GF-D8 (cell line): ENCODE measurements around the gene ZNF497.
"Not testable (repeated sequence)": the region's sequence is repeated elsewhere in the genome, so short reads cannot be mapped to it uniquely, and the experiment has no call there.

Source experiments
- DNase-seq: peaks from one replicate; lab custom pipeline; 2025; lab: John Stamatoyannopoulos, UW

ZNF497 gene

DNA sequence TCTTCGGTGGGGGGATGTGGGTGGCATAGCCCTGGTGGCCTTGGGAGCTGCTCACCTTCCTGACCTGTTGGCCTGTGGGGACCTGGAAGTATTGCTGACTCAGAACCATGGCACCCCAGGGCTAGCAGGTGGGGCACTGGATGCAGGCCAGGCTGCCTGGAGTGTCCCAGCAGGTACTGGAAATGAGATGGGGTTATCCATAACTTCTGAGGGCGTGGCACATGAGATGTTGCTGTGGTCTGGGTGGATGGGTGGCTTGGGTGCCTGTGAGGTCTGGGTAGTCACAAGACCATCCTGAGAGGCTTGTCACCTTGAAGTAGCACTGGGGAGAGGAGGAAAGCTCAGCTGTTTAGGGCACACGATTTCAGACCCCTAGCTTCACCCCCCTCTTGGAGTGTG lies 32.3 kb upstream of the ZNF497 start:
- no peak for DNase-seq

DNA sequence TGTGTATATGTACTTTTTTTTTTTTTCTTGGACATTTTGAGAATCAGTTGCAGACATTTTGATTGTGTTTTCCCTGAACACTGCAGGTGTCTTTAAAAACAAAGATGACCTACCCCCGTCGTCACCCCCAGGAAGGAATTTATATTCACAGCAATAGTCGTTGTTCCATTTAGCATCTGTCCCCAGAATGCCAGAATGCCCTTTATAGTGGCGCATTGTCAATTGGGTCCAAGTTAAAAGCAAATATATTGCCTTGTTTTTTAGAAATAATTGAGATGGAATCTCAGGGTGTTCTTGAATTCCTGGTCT lies 31.1 kb upstream of the ZNF497 start:
- DNase-seq: no peak

DNA sequence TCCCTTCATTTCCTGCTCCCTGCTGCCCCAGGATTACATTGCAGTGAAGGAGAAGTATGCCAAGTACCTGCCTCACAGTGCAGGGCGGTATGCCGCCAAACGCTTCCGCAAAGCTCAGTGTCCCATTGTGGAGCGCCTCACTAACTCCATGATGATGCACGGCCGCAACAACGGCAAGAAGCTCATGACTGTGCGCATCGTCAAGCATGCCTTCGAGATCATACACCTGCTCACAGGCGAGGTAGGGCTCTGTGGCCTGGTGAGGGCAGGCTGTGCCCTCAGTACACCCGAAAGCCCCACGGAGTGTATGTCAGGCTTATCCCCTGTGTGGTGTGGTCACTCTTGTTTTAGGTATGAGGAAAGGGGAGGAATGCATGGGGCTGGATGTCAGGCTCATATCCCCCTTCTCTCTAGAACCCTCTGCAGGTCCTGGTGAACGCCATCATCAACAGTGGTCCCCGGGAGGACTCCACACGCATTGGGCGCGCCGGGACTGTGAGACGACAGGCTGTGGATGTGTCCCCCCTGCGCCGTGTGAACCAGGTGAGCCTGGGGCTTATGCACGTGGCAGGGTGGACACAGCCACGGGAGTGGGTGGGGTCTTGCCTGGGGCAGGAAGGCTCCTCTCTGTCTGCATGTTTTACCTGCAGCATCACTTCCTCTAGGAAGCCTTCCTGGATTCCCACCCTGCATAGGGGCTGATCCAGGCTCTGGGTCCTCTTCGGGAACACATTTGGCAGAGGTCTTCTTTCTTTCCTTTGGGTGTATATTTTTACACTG lies 30.6 kb upstream of the ZNF497 start:
- DNase-seq: no peak

DNA sequence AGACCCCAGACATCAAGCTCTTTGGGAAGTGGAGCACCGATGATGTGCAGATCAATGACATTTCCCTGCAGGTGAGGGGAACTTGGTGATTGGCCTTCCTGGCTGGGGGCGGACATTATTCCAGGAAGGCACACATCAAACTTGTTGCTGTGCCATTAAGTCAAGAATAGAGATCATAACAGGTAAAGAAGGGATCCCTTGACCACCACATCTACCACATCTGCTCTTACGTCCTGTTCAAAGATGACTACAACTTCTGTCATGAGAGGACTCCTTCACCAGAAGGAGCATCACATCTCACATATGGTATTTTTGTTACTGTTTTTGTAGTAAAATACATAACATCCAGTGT lies 25.6 kb upstream of the ZNF497 start:
- no peak for DNase-seq

DNA sequence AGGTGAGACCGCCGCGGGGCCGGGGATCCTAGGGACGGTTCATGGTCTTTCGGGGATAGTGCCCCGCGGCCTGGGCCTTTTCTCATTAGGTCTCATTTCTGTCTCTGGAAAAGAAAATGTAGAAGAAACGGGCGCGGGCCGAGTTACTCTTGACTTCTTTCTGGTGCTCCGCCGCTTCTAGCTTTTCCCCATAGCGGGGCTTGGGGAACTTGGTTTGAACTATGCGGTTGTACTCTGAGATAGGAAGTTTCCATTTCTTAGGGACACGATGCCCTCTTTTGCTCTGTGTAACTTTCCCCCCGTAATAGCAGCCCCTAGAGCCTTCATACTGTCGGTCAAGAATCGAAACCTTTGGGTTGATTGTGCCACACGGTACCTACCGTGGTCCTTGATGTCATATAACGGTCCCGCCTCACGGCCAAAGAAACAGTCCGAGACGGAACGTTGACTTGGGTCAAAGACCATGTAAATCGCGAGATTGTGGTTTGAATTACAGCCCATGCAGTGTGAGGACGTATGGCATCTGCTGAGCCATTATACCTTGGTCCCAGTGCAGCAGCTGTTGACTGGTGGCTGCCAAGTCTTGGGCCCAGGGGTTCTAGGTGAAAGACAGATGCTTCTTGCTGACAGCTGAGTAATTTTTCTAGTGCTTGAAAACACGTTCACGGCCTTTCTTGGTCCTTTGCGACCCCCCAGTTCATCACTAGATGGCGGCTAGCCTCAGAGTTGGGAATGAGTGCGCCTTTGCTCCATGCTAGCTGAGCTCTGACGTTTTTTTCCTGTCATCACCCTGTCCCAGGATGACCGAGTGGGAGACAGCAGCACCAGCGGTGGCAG lies 25.0 kb upstream of the ZNF497 start:
- no peak for DNase-seq

DNA sequence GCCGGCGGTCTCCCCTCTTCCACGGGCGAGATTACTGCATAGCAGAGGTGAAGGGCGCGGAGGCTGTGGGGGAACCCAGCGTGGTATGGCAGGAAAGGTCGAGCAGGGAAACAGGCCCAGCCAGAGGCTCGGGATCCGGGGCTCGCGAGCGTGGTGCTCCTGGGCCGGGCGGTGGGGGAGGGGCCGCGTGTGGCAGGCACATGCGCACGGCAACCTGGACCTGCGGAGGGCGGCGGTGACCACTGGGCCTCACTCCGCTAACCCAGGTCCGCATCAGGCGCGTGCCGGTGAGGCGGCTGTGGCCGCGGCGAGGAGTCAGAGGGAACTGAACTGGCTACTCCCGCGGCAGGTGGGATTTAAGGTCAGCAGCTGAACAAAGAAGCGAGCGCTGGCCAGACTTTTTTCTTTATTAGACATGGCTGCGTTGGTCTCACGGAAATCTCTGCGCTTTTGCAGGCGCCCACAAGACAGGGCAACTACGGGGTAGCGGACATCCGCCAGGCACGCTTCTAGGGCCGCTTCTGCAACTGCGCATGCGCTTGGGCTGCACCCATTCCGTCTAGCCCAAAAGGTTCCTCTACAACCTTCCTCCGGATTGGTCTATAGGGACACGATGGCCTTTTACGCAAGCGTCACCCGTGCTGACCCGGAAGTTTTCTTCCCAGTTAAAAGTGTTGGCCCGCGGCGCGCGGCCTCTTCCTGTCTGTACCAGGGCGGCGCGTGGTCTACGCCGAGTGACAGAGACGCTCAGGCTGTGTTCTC lies 24.2 kb upstream of the ZNF497 start, which contains the start of gene RPS5:
Gene RPS5 (plus strand): TSS at position 694 of the 762 bp plus-strand sequence. CDS start 869 bp downstream, outside the sequence.
- peak; percentile 97 for DNase-seq

DNA sequence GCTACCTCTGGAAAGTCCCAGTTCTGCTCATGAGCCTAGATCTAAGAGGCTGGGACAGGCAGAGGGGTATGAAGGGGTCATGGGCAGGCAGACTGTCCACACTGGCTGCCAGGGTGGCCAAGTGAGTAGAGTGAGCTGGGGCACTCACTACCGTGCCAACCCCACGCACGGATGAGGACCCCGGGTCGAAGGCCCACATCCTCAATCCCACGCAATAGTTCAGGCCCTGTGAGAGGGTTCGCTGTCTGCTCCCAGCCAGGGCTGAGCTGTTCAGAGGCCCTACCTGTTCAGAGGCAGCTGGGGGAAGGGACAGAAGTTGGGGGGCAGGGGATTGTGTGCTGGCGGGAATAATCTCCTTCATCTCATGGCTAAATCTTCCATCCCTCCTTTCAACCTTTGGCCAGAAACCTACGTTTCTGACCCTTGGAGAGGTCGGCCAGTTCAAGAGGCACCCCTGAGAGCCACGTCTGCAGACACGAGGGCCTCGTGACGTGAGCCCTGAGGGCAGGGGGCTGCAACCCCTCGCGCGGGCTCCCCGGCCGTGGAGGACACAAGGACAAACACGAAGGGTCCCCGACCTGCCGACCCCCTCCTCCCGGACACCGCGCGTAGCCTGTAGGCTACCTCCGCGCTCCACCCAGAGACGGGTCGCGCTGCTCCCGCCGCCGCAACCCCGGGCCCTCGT lies 23.5 kb upstream of the ZNF497 start:
- DNase-seq: no peak

DNA sequence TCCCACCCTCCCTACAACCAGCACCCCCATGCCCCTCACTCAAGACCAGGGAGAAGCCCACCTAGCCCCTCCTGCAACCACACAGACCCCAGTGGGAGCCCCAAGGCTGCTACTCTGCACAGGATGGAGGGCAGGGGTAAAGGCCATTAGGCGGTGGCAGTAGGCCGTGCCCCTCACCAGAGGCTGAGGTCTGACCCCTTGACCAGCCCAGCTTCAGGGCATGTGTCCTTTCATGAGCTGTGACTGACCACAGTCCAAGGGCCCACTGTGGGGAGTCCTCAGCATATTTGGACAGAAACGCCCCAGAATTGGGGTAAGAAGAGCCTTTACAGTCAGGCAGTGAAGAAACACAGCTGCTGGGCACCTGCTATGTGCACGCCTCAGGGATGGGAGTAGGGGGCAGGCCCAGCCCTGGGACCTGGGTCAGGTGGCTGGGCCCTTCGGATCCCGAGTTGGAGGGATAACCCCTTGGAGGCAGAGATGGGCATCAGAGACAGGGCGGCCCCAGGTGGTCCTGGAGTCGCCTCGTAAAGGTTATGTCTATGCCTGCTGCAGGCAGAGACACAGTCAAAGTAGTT lies 22.9 kb upstream of the ZNF497 start:
- DNase-seq: no peak

DNA sequence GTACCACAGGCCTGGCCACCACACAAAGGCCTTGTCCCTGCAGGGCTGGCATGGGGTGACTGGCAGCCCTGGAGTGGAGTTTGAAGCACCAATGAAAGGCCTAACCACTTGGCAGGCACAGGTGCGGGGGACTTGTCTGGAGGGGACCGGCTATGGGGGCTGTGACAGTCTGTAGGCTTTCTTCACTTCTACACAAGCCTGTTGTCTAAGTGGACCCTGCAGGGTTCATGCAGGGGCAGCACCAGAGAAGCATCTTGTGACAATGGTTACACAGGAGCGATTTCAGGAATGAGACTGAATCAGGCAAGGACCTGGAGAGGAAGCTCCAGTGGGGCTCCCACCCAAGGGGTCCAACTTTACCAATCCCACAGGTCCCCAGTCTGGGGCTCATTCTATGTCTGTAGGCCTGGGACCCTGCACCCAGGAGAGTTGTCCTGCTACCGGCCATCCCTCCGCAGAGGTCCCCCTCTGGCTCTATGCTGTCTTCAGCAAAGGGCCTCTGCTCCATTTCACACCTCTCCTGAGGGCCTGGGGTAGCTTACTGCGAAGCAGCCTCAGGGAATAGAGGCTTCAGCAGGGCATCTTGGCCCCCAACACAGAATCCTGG lies 20.5 kb upstream of the ZNF497 start:
- DNase-seq: no peak

DNA sequence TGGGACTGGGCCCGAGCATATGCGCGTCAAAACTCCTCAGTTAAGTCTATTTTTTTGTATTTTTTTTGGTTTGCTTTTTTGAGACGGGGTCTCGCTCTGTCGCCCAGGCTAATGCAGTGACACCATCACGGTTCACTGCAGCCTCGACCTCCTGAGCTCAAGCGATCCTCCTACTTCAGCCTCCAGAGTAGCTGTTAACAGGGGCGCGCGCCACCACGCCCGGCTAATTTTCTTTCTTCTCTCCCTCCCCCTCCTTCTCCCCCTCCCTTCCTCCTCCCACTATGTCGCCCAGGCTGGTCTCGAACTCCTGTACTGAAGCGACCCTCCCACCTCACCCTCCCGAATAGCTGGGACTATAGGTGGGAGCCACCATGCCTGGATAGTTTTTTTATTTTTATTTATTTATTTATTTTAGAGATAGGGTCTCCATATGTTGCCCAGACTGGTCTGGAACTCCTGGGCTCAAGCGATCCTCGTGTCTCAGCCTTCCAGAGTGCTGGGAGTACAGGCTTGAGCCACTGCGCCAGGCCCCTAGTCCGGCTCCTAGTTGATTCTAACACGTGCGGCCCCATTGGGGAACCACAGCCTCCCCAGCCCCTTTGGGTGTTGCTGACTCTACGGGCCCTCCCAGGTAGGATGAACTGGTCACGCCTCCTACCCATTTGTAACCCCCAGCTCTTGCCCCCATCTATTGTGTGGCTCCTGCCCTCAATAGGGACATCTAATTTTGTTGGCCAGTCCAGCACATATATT lies 19.1 kb upstream of the ZNF497 start:
- no peak for DNase-seq

DNA sequence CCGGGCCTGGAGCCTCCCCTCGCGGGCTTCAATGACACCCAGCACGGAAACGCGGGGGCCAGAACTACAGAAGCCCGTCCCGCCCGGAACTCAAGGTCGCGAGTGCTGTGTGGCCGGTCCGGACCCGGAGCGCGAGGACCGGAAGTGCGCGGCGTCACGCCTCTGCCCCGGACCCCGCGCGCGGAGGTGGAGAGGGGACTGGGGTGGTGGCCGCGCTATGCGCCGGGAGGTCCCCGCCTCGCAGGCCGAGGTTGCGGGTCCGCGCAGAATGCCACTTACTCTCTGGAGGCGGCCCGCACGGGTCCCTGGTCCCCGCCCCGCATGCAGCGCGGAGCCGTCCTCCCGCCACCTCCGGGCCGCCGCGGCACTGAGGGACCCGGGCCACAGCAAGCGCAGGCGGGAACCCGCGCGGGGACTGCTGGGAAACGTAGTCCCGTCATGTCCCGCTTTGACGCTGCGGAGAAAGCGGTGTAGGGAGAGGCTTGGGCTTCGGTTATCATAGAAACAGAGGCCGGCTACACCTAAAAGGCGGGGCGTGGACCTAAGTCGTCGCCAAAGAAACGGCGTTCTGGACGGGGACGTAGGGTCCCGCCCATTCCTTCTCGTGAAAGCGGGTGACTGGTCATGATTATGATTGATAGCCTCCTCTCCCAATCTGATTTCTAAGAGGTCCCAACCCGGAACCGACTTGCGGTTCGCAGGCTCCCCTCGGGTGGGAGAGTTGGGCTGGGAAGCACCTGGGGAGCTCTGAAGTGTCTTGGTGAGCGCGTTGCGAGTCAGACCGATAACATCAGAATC lies 18.3 kb upstream of the ZNF497 start, which contains the start of gene ZNF837:
Gene ZNF837 (minus strand): TSS at position 369 of the 798 bp plus-strand sequence. CDS start 11,698 bp downstream, outside the sequence.
- peak; percentile 99 for DNase-seq

DNA sequence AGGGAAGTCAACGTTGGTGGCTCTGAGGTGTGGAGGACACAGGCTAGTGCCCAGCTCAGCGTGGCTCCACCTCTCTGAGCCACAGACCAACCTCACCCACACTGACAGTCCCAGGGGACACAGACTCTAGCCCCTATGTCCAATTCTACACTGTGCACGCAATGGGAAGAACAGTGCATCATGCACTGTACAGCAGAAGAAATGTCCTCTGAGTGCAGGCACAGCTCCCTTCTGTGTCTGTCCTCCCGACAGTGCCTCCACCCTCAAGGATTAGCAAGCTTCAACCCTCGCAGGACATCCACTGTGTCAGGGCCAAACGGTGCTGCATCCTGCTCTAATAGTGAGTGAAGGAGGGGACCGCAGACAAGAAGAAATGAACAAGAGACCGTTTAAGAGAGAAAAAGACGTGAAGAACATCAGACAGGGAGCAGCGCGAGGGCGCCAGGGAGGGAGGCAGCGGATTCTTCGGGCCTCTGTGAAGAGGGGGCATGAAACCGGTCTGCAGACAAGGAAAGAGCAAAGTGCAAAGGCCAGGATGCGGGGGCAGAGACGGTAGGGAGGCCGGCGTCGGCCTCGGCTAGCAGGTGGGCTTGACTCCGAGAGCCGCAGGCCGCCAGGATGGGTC lies 17.6 kb upstream of the ZNF497 start:
- DNase-seq: no peak

DNA sequence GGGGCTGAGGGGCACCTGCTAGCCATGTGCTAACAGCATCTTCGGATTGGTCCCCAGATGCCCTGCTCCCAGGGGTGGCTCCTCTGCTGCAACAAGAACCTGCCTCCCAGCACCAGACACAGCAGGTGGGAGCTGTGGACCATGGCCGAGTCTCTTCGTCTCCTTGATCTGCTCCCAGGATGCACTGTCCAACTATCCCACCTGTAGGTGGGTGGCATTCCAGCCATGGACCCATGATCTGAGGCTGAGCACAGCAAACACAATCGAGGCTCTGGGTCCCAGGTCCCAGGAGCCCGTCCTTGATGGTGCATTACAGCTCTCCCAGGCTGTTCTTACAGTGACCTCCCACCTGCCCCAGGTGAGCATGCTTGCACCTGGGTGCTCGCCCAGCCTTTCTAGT lies 16.7 kb upstream of the ZNF497 start:
- no peak for DNase-seq

DNA sequence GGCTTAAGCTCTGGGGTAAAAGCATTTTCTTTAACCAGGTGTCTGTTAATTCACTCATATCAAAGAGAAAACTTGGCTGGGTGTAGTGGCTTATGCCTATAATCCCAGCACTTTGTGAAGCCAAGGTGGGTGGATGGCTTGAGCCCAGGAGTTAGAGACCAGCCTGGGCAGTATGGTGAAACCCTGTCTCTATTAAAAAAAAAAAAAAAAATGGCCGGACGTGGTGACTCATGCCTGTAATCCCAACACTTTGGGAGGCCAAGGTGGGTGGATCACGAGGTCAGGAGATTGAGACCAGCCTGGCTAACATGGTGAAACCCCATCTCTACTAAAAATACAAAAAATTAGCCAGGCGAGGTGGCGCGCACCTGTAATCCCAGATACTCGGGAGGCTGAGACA lies 14.2 kb upstream of the ZNF497 start:
- not testable (repeated sequence) for DNase-seq

DNA sequence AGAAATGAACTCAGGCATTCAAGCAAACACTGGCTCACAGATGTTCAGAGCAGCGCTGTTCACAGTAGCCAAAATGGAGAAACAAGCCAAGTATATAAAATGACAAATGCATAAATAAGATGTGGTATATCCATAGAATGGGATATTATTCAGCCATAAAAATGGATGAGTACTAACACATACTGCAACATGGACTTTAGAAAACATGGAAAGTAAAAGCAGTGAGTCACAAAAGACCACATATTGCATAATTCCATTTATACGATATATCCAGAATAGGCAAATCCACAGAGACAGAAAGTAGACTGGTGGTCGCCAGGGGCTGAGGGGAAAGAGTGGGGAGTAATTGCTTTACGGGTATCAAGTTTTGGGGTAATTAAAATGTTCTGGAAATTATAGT lies 11.6 kb upstream of the ZNF497 start:
- DNase-seq: no peak

DNA sequence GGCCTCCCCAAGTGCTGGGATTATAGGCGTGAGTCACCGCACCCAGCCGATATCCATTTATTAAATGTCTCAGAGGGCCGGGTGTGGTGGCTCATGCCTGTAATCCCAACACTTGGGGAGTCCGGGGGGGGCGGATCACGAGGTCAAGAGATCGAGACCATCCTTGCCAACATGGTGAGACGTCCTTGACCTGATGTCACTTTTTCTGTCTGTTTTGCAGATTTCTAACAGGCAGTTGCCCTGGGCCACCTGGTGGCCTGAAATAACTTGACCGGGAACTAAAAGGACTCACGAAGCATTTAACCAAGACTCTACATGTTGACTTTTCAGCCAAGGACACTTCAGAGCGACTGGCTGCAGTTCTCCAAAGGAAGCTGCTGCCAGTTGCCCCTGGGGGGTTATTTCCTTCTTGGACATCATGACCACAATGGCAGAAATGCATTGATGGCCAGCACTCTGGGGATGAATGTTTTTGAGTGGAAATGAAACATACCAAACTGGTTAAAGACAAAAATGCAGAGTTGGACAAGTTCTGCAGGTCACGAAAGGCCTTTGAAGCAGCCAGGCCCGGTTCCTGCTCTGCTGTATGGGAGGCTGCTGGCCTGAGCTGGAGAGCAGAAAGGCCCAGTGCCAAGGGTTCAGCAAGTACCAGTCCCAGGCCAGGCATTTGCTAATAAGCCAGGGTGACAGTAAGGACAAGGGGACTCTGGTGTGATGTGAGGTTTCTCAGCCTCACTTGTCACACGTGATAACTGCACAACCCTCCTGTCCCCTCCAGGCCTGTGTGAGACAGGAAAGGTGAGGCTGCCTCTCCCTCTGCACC lies 10.0 kb upstream of the ZNF497 start:
- no peak for DNase-seq

DNA sequence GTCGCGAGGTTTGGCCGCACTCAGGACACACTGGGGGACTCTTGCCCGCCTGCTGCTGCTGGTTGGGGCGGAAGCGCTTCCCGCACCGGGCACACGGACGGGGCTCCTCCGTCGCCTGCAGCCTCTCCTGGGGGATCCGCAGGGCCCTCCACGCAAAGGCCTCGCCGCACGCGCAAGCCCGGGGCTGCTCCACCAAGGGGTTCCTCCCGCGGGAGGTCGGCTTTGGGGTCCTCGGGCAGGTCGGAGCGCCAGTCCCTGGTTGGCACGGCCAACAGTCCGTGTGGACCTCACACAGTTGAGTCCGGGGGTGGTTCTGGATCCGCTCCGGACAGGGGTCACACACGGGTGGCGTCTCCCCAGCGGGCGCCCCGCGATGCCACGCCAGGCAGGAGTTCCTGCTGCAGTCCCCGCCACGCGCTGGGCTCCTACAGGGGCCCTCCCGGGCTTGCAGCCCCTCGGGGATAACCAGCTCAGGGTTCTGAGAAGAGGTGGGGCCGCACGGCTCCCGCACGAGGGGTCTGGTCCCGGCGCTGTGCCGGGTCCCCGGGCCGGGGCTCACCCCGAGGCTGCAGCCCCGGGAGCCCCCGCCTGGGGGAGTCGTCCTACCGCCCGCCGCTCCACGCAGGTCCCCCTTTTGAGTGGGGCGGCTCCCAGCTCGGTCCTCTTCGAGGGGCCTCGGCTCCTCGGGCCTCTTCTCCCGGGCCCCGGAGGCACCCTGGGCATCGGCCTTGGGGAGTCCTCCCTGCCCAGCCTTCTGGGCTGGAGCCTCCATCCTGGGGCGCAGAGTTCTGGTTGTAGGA lies 6.2 kb upstream of the ZNF497 start:
- DNase-seq: no peak
